A549 (cell line): Measurements from ENCODE around the gene B3GNT8.

Experiments
- CBX8 ChIP-seq: fragments of 200-600 bp; sonication (generic); IDR thresholded peaks from 2 replicates; pipeline ENCODE4 v1.6.1; 2016
- CEBPB ChIP-seq, 2 experiments: fragments of >200 bp in 1 of 2; sonication (Bioruptor Twin) in 1 of 2; formaldehyde crosslinking in 1 of 2; IDR thresholded peaks; 2 replicates each; pipeline ENCODE4 v1.6.1; 2012 to 2016
- EP300 ChIP-seq, 2 experiments: fragments of >200 bp; sonication (Bioruptor Twin); formaldehyde crosslinking; IDR thresholded peaks; 2 replicates in 1 of 2; 3 replicates in 1 of 2; pipeline ENCODE4 v1.6.1; 2016 to 2017
- JUN ChIP-seq, 2 experiments: fragments of >200 bp; sonication (Bioruptor Twin); formaldehyde crosslinking; IDR thresholded peaks; 2 replicates in 1 of 2; 3 replicates in 1 of 2; pipeline ENCODE4 v1.6.1; 2016 to 2017
- MAZ ChIP-seq: fragments of 150-350 bp; IDR thresholded peaks from 2 replicates; pipeline ENCODE4 v1.6.1; 2014; ENCODE audit warnings: antibody characterized with exemption, low read depth, low read length, borderline replicate concordance
- NR3C1 ChIP-seq: fragments of >200 bp; sonication (Bioruptor Twin); formaldehyde crosslinking; IDR thresholded peaks from 3 replicates; pipeline ENCODE4 v1.6.1; 2017
- POLR2A ChIP-seq: IDR thresholded peaks from 2 replicates; pipeline ENCODE4 v1.6.1; 2012; ENCODE audit warnings: mild to moderate bottlenecking, low read length
- RAD21 ChIP-seq, 2 experiments: fragments of >200 bp in 1 of 2; sonication (Bioruptor Twin) in 1 of 2; formaldehyde crosslinking in 1 of 2; IDR thresholded peaks in 1 of 2; conservative IDR thresholded peaks in 1 of 2; 2 replicates in 1 of 2; 3 replicates in 1 of 2; pipeline ENCODE4 v1.6.1; 2012 to 2018; ENCODE audit warnings: inconsistent platforms in 1 of 2
- TP53 ChIP-seq: fragments of 250-450 bp; sonication (Bioruptor Pico); IDR thresholded peaks from 2 replicates; pipeline ENCODE4 v1.5.0; 2021; ENCODE audit warnings: mild to moderate bottlenecking, moderate library complexity
- TF ChIP-seq, protein P1 (sequence below): fragments of >200 bp; sonication (Bioruptor Twin); formaldehyde crosslinking; IDR thresholded peaks from 3 replicates; pipeline ENCODE4 v1.5.1; 2016
- TF ChIP-seq, protein P2 (sequence below): fragments of >200 bp; sonication (Bioruptor Twin); formaldehyde crosslinking; IDR thresholded peaks from 3 replicates; pipeline ENCODE4 v1.6.1; 2016

DNA sequence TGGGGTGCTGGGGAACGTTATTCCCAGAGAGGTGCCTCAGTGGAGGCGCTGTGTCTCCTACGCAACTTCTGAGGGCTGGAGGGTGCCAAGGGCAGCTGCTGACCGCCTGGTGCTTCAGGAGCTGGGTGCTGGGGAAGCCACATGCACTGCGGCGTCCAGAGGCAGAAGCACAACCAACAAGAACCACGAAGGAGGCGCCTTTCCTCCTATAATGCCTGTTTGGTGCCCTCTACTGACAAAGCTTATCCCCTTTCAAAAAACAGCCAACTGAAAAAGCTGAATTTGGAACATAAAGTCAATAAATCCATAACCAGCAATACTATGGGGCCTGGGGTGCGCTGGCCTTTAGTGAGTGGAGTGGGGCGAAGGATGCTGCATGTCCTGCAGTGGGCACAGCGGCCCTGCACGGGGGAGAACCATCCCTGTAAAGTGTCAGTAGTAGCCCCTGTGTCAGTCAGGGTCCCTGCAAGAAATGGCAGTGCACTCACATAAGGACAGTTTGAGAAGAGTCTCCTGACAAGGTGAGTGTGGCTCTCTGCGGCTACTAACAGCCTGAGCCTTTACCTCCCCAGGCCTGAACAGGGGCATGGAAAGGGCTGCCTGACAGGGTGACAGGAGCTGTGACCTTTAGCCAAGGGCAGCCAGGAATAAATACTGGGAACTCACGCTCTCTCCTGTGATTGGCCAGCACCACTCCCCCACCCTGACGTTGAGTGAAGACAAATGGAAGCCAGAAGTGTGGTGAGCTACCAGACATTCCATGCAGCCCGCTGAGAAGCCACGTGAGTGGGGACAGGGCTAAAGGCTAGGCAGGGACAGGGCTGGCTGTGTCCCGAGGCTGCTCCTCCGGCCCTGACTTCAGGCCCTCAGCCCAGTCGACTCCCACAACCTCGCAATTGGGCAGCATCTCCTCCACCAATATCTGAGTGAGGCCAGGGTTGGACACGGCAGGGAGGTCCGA is 4.5 kb upstream of the B3GNT8 start:
- no peak for TF ChIP-seq POLR2A
- TF ChIP-seq CEBPB (IDR thresholded peaks at IDR 0.05) = no peak
- no peak for TF ChIP-seq NR3C1
- TF ChIP-seq, protein P1, sequence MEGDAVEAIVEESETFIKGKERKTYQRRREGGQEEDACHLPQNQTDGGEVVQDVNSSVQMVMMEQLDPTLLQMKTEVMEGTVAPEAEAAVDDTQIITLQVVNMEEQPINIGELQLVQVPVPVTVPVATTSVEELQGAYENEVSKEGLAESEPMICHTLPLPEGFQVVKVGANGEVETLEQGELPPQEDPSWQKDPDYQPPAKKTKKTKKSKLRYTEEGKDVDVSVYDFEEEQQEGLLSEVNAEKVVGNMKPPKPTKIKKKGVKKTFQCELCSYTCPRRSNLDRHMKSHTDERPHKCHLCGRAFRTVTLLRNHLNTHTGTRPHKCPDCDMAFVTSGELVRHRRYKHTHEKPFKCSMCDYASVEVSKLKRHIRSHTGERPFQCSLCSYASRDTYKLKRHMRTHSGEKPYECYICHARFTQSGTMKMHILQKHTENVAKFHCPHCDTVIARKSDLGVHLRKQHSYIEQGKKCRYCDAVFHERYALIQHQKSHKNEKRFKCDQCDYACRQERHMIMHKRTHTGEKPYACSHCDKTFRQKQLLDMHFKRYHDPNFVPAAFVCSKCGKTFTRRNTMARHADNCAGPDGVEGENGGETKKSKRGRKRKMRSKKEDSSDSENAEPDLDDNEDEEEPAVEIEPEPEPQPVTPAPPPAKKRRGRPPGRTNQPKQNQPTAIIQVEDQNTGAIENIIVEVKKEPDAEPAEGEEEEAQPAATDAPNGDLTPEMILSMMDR = peak; percentile 56
- TF ChIP-seq RAD21 (conservative IDR thresholded peaks at IDR 0.05 in 1 of 2, IDR thresholded peaks at IDR 0.05 in 1 of 2) = peak; percentile 56 to 68
- TF ChIP-seq MAZ = no peak
- no peak for TF ChIP-seq EP300 (IDR thresholded peaks at IDR 0.05)
- no peak for TF ChIP-seq CBX8
- no peak for TF ChIP-seq TP53 (CRISPR knock-in tag)
- TF ChIP-seq, protein P2, sequence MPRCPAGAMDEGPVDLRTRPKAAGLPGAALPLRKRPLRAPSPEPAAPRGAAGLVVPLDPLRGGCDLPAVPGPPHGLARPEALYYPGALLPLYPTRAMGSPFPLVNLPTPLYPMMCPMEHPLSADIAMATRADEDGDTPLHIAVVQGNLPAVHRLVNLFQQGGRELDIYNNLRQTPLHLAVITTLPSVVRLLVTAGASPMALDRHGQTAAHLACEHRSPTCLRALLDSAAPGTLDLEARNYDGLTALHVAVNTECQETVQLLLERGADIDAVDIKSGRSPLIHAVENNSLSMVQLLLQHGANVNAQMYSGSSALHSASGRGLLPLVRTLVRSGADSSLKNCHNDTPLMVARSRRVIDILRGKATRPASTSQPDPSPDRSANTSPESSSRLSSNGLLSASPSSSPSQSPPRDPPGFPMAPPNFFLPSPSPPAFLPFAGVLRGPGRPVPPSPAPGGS = no peak
- TF ChIP-seq JUN (IDR thresholded peaks at IDR 0.05) = no peak
